Measurements from ENCODE around the gene TTC21A.

GRCh38 chr3:39103791-39104552 is 3.5 kb upstream of the TTC21A start:
- TF ChIP-seq CTCF (IDR thresholded peaks at IDR 0.05) (no peak), POLR2A (IDR thresholded peaks at IDR 0.05) (no peak), POLR2AphosphoS5 (IDR thresholded peaks at IDR 0.05) (no peak)
